Ishikawa (cell line): Measurements from ENCODE around the gene NDUFB8.

Experiments
- CEBPB ChIP-seq: IDR thresholded peaks from 2 replicates; pipeline ENCODE4 v1.6.1; 2012
- CREB1 ChIP-seq: IDR thresholded peaks from 2 replicates; pipeline ENCODE4 v1.6.1; 2012; ENCODE audit warnings: low read depth
- EGR1 ChIP-seq: IDR thresholded peaks from 2 replicates; pipeline ENCODE4 v1.6.1; 2012
- EP300 ChIP-seq: IDR thresholded peaks from 2 replicates; pipeline ENCODE4 v1.6.1; 2012; ENCODE audit warnings: borderline replicate concordance
- FOXM1 ChIP-seq: IDR thresholded peaks from 2 replicates; pipeline ENCODE4 v1.6.1; 2012; ENCODE audit warnings: low read depth, borderline replicate concordance
- NFIC ChIP-seq: IDR thresholded peaks from 2 replicates; pipeline ENCODE4 v1.6.1; 2012
- RAD21 ChIP-seq: IDR thresholded peaks from 2 replicates; pipeline ENCODE4 v1.6.1; 2012; ENCODE audit warnings: low read depth
- REST ChIP-seq: IDR thresholded peaks from 2 replicates; pipeline ENCODE4 v1.6.1; 2012; ENCODE audit warnings: low read depth, mild to moderate bottlenecking
- TAF1 ChIP-seq: IDR thresholded peaks from 2 replicates; pipeline ENCODE4 v1.6.1; 2012; ENCODE audit warnings: low read depth, mild to moderate bottlenecking
- TCF12 ChIP-seq: IDR thresholded peaks from 2 replicates; pipeline ENCODE4 v1.6.1; 2012; ENCODE audit warnings: low read depth
- TEAD4 ChIP-seq: IDR thresholded peaks from 2 replicates; pipeline ENCODE4 v1.6.1; 2012
- YY1 ChIP-seq: IDR thresholded peaks from 2 replicates; pipeline ENCODE4 v1.6.1; 2012; ENCODE audit warnings: low read depth
- ZBTB7A ChIP-seq: IDR thresholded peaks from 2 replicates; pipeline ENCODE4 v1.6.1; 2012; ENCODE audit warnings: low read depth
- TF ChIP-seq, protein P1 (sequence below): IDR thresholded peaks from 2 replicates; pipeline ENCODE4 v1.6.1; 2012
- TF ChIP-seq, protein P2 (sequence below): IDR thresholded peaks from 2 replicates; pipeline ENCODE4 v1.6.1; 2012

NDUFB8 gene

GRCh38 chr10:100551196-100551595 is 21.5 kb upstream of the NDUFB8 start:
- no peak for TF ChIP-seq CEBPB

DNA sequence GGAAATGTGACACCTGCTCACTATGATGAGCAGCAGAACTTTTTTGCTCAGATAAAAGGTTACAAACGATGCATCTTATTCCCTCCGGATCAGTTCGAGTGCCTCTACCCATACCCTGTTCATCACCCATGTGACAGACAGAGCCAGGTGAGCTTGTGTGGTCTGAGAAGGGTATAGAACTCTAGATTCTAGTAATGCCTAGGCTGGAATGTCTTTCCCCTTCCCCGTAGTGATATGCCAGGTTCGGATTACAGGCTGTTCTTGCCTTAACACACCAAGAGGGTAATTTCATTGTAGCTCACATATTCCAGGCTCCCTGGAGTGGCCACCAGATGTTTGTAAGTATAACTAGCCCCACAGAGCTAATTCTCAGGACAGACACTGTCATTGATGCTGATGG is 15.3 kb upstream of the NDUFB8 start:
- TF ChIP-seq EGR1, result no peak
- no peak for TF ChIP-seq EP300

DNA sequence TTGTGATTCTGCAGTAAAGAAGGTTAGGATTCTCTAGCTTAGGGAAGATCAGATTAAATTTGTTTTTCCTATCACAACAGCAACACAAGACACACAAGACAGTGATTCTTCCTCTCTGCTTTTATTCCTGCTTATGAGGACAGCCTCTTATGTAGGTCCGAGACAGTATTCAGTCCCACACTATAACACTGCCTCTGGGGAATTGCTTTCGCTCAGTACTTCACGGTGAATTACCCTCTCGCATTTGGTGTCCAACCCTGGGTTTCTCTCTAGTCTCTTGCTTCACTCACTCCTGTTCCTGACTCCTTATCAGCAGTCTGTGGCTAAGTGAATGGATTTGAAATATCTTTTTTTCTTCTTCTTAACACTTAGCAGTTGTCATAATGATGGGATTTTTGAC is 7.8 kb upstream of the NDUFB8 start:
- no peak for TF ChIP-seq EGR1

DNA sequence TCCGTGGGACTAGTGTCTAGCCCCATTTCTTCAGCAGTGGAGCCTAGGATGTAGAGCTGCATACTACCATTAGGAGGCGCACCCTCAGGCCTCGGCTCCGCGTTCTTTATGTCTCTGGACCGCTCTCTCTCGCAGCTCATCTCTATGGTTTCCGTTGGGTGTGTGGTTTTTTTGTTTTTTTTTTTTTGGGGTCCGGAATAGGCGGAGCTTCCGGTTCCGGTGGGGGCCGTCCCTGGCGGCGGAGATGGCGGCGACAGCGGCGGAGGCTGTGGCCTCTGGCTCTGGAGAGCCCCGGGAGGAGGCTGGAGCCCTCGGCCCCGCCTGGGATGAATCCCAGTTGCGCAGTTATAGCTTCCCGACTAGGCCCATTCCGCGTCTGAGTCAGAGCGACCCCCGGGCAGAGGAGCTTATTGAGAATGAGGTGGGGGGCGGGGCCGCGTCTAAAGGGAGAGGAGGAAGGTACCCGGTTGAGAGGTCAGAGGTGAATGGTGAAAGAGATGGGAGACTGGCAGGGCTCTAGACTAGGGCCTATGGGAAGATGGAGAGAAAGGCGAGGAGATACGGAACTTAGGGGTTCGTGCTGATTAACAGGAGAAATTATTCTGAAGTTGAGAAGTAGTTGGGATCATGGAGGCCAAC is 6.2 kb upstream of the NDUFB8 start, which contains the start of gene HIF1AN:
HIF1AN (plus strand) TSS at position 229 of the 639 bp plus-strand sequence; CDS start at position 245, 16 bp downstream.
- no peak for TF ChIP-seq EP300
- no peak for TF ChIP-seq EGR1
- TF ChIP-seq REST, result no peak
- TF ChIP-seq YY1, result peak; percentile 90
- TF ChIP-seq, protein P1, sequence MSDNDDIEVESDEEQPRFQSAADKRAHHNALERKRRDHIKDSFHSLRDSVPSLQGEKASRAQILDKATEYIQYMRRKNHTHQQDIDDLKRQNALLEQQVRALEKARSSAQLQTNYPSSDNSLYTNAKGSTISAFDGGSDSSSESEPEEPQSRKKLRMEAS, result peak; percentile 61
- TF ChIP-seq TAF1, result peak; percentile 91
- no peak for TF ChIP-seq NFIC
- TF ChIP-seq, protein P2, sequence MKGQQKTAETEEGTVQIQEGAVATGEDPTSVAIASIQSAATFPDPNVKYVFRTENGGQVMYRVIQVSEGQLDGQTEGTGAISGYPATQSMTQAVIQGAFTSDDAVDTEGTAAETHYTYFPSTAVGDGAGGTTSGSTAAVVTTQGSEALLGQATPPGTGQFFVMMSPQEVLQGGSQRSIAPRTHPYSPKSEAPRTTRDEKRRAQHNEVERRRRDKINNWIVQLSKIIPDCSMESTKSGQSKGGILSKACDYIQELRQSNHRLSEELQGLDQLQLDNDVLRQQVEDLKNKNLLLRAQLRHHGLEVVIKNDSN, result no peak; the same call in 1 of the 2 replicates
- no peak; the same call in 1 of the 2 replicates for TF ChIP-seq CREB1
- TF ChIP-seq FOXM1, result peak; percentile 37; the same call in 1 of the 2 replicates
- no peak; the same call in 1 of the 2 replicates for TF ChIP-seq TCF12
- peak; percentile 77 for TF ChIP-seq TEAD4
- no peak for TF ChIP-seq CEBPB

DNA sequence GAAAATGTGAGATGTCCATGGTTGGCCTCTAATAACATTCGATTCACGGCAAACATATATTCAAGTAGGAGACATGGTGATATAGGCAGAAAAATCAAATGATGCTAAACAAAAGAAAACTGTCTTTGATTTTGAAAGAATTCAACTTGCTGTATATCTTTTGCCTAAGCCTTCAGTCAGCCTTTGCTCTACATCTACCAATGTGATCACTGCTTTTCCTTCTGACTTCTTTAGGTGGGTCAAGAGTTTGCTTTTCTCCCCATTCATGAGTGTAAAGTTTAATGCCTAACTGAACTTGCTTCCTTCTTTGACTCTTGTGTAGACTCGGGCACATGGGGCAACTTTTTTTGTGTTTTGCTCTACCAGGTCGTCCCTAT is 5.7 kb upstream of the NDUFB8 start:
- TF ChIP-seq YY1 (no peak), REST (no peak), FOXM1 (no peak), EP300 (no peak), RAD21 (no peak), TAF1 (no peak), TCF12 (no peak), ZBTB7A (no peak), CREB1 (no peak)
- TF ChIP-seq, protein P2, result no peak

DNA sequence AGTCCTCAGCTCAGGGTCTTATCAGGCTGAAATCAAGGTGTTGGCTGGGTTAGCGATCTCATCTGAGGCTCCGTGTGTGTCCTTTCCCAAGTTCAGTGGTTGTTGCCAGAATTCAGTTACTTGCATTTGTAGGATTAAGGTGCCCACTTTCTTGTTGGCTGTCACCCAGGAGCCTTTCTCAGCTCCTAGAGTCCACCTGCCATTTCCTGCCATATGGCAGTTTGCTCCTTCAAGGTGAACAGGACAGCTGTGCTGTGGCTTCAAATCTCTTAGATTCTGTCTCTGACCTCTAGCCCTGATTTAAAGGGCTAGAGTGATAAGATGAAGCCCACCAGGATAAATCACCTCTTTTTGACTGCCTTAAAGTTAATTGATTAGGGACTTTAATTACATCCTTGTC is 5.1 kb upstream of the NDUFB8 start:
- TF ChIP-seq RAD21, result no peak

GRCh38 chr10:100531761-100532160 is 2.1 kb upstream of the NDUFB8 start:
- TF ChIP-seq EP300 (no peak), EGR1 (no peak), CREB1 (no peak), TEAD4 (no peak), NFIC (no peak), REST (no peak), FOXM1 (no peak), TCF12 (no peak), TAF1 (no peak), ZBTB7A (no peak), CEBPB (no peak), RAD21 (no peak), YY1 (no peak)
- TF ChIP-seq, protein P1, result no peak
- TF ChIP-seq, protein P2, result no peak
